ENCODE data around the gene STAT6.

STAT6 gene

DNA sequence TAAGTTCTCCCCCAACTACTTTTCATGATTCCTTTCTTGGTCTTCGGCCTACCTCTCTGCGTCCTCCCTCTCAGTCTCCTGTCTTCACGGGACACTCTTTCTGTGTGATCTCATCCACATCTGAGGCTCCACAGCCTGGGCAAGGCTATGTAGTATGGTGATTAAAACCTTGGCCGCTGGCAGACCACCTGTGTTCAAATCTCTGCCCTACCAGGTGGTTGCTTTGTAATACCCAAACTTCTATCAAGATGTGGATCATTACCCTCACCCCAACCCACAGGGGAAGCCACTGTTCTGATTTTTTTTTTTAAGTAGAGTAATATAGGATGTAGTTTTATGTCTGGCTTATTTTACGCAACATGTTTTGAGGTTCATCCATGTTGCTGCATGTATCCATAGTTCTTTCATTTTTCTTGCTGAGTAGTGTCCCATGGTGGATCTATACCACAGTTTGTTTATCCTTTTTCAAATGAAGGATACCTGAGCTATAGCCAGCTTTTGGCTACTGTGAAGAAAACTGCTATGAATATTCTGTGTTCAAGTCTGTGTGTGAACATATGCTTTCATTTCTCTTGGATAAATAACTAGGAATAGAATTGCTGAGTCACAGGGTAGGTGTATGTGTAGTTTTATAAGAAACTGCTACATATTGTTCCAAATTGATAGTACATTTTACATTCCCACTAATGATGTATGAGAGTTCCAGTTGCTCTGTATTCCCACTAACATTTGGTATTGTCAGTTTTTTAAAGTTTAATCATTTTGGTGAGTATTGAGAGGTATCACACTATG, 8.3 kb upstream of the STAT6 start:
- TF ChIP-seq, protein P1, sequence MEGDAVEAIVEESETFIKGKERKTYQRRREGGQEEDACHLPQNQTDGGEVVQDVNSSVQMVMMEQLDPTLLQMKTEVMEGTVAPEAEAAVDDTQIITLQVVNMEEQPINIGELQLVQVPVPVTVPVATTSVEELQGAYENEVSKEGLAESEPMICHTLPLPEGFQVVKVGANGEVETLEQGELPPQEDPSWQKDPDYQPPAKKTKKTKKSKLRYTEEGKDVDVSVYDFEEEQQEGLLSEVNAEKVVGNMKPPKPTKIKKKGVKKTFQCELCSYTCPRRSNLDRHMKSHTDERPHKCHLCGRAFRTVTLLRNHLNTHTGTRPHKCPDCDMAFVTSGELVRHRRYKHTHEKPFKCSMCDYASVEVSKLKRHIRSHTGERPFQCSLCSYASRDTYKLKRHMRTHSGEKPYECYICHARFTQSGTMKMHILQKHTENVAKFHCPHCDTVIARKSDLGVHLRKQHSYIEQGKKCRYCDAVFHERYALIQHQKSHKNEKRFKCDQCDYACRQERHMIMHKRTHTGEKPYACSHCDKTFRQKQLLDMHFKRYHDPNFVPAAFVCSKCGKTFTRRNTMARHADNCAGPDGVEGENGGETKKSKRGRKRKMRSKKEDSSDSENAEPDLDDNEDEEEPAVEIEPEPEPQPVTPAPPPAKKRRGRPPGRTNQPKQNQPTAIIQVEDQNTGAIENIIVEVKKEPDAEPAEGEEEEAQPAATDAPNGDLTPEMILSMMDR (IDR thresholded peaks at IDR 0.05; ENCODE audit: insufficient read depth, low read length, poor library complexity, severe bottlenecking) = no peak
- no peaks in the 10 kb centered on the region for H3K27me3 ChIP-seq (replicated peaks; ENCODE audit: control insufficient read depth, insufficient read depth, low read length)
- DNase-seq (ENCODE audit: extremely low read depth, insufficient read length) = no peak
- no peaks in the 10 kb centered on the region for H3K36me3 ChIP-seq (ENCODE audit: control insufficient read depth, insufficient read depth, low read length)
- no peak overlapping the region for H3K4me3 ChIP-seq (replicated peaks; ENCODE audit: low read depth, low read length)

DNA sequence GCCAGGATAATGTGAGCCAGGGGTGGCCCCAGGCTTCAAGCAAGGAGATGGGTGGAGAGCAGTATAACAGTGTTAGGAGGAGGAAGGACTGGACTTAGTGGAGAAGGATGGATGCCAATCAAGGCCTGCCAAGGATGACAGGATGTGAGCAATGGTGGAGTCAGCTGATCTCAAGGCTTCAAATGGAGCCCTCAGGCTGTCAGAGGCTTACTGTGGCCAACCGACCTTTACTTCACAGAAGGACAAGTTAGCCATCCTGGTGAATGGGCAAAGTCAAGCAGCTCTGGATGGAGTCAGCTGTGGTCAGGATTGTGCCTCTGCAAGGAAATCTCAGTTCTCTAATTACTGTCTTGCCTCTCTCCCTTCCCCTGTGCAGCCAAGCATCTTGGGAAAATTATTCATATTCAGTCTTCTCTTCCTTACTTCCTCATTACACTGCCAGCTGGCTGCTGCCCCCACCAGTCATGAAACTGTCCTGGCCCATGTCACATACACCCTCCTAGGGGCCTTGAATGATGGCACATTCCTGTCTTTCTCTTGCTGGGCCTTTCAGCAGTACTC, 7.6 kb upstream of the STAT6 start:
- no peak overlapping the region for H3K4me3 ChIP-seq (replicated peaks; ENCODE audit: low read depth, low read length)
- DNase-seq (ENCODE audit: extremely low read depth, insufficient read length) = no peak
- H3K36me3 ChIP-seq (ENCODE audit: control insufficient read depth, insufficient read depth, low read length) = no peaks in the 10 kb centered on the region
- TF ChIP-seq, protein P1 (IDR thresholded peaks at IDR 0.05; ENCODE audit: insufficient read depth, low read length, poor library complexity, severe bottlenecking) = no peak
- no peaks in the 10 kb centered on the region for H3K27me3 ChIP-seq (replicated peaks; ENCODE audit: control insufficient read depth, insufficient read depth, low read length)

DNA sequence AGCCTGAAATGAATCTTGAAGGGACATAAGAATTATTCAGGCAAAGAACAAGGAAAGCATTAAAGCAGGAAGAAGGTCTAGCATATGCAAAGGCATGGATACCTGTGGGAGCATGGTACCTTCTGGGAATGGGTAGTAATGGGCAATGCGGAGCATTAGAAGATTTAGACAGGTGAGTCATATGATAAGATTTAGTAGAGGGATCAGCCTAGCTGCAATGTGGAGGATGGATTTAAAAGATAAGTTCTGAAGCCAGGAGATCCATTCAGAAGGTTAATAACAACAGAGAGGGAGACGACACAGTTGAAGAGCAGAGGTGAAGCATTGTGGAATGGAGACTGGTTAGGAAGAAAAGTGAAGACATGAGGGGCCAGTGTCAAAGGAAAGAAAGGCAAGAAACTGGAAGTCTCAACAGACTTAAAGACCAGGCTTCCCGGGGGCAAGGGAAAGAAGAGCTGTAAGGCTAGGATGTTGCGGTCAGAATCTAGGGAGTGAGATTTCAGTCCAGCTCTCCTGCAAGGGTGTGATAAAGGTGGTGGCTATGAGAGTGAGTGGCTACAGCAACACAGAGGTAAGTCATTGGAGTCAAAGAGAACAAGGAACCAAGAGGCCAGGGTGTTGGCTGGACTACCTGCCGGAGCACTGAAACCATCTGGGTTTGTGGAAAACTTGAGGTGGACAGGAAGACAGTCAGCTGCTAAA, 5.6 kb upstream of the STAT6 start:
- H3K36me3 ChIP-seq (ENCODE audit: control insufficient read depth, insufficient read depth, low read length) = no peaks in the 10 kb centered on the region
- H3K4me3 ChIP-seq (replicated peaks; ENCODE audit: low read depth, low read length) = no peak overlapping the region
- DNase-seq (ENCODE audit: extremely low read depth, insufficient read length) = no peak
- H3K27me3 ChIP-seq (replicated peaks; ENCODE audit: control insufficient read depth, insufficient read depth, low read length) = no peaks in the 10 kb centered on the region
- TF ChIP-seq, protein P1 (IDR thresholded peaks at IDR 0.05; ENCODE audit: insufficient read depth, low read length, poor library complexity, severe bottlenecking) = no peak

DNA sequence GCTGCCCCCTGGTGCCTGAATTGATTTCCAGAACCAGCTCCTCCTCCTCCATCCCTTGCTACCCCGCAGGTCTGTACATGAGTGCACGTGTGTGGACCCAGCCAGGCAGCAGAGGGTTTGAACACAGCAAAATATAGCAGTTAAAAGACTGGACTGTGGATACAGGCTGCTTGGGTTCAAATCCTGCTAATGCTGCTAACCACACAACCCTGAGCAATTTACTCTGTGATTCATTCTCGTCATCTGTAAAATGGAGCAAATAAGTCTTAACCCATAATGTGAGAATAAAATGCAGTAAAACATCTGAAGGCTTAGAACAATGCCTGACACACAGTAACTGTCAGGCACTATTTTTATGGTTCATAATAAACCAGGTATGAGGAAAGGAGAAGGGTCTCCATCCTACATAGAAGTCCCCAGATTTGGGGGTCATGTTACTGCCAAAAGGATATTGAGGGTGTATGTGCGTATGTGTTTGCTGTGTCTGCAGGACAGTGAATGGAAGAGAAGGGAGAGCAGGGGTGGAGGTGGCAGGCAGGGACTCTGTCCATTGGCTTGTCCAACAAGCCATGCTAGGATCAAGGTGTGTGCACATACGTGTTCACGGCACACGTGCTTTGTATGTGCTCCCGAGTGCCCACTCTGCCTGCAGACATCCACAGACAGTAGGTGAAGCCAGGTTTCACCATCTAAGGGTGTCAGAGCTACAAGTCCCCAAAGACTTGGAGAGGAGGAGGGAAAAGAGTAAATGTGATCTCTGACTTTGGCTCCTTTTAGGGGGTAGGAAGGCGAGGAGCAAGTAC, 1.5 kb upstream of the STAT6 start:
- peaks cover 8% of the 10 kb centered on the region for H3K36me3 ChIP-seq (ENCODE audit: control insufficient read depth, insufficient read depth, low read length)
- DNase-seq (ENCODE audit: extremely low read depth, insufficient read length) = no peak
- TF ChIP-seq, protein P1 (IDR thresholded peaks at IDR 0.05; ENCODE audit: insufficient read depth, low read length, poor library complexity, severe bottlenecking) = peak; percentile 75
- H3K4me3 ChIP-seq (replicated peaks; ENCODE audit: low read depth, low read length) = peak overlapping the region; percentile 74
- no peaks in the 10 kb centered on the region for H3K27me3 ChIP-seq (replicated peaks; ENCODE audit: control insufficient read depth, insufficient read depth, low read length)

DNA sequence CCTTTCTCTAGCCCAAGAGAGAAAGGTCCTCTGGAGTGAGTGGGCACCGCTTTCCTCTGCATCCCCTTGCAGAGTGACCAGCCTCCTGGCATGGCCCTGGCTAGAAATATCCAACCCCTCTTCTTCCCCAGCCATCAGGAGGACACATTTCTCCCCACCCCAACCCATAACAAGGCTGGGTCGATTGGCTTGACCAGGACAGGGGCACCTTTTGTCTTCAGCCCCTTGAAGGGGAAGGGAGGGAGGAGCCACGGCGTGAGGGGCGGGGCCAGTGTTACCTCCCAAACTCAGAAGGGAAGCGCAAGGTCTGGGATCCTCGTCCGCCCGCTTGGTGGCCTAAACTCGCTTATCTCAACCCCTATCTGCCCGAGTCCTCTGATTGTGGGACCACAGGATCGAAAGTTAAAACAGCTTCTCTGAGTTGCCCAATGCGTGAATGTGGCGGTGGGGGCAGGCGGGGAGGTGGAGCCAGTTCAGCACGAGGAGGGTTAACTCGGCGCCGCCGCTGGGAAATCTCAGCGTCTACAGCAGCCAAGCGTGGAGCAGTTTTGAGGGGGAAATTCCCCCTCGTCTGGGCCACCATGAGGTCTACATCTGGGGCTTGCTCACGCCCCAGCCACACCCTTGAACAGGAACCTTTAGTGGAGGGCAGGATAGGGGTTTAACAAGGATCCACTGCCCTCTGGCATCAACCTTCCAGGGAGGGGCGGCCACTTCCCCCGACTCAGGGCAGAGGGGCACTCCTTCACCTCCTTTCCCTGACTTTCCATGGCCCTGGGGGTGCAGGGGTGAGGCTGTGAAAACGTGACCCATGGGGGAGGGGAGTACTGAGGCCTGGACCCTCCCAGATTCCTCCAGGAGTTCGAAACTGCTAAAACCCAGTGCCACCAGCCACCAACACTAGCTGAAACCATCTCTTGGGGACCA, 795 bp downstream of the STAT6 start:
- DNase-seq (ENCODE audit: extremely low read depth, insufficient read length) = peak; percentile 81
- no peaks in the 10 kb centered on the region for H3K27me3 ChIP-seq (replicated peaks; ENCODE audit: control insufficient read depth, insufficient read depth, low read length)
- H3K4me3 ChIP-seq (replicated peaks; ENCODE audit: low read depth, low read length) = peak overlapping the region; percentile 74
- H3K36me3 ChIP-seq (ENCODE audit: control insufficient read depth, insufficient read depth, low read length) = peaks cover 30% of the 10 kb centered on the region
- TF ChIP-seq, protein P1 (IDR thresholded peaks at IDR 0.05; ENCODE audit: insufficient read depth, low read length, poor library complexity, severe bottlenecking) = no peak

All from GM06990 (cell line).